Frontal cortex (tissue), 4 donors: Measurements from ENCODE around the gene RPS19BP1. TPM values are rescaled to one million over a fixed set of nuclear protein-coding genes. Genes with fewer than 3 reads are reported as not detected.
A peak's percentile ranks its signal among the peaks of the same experiment; 100 is the strongest.

Source experiments
- DNase-seq, 2 donors: peaks; one replicate each; pipeline ENCODE4 v3.0.0; 2012; ENCODE audit warnings: low spot score in 2 of 2
- FAIRE-seq: peaks from 2 replicates; lab custom pipeline; 2012; peaks lifted over from hg19 to GRCh38; lab: Jason Lieb, UNC
- total RNA-seq: library from RNA; depleted of rRNA; stranded (reverse); fragments of >200 nt; gene quantifications from one replicate; pipeline ENCODE4 v1.2.3, GENCODE V29; 2014
- donor health status: control.
- donor health status: control.
- donor health status: control.

RPS19BP1 gene
- total RNA-seq, 1 donor from 2014 or later: 19.6 TPM

DNA sequence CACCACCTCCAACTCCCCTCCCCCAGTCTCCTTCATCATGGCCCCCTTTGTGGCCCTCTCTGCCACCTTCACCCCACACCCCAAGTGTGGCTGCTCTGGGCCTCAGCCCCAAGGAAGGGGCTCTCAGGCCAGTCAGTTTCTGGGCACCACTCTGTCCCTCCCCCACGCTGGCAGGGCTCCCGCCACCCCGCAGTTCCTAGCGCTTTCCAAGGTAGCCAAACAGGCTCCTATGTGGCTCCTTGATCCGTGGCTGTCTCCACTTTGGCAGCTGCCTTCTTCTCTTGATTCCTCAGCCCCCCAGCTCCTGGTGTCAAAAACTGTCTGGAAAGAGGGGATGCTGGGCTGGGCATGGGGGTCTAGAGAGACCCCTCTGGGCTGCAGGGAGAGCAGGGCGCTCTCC, 27.6 kb upstream of the RPS19BP1 start:
- no peak for FAIRE-seq
- no peak for DNase-seq

DNA sequence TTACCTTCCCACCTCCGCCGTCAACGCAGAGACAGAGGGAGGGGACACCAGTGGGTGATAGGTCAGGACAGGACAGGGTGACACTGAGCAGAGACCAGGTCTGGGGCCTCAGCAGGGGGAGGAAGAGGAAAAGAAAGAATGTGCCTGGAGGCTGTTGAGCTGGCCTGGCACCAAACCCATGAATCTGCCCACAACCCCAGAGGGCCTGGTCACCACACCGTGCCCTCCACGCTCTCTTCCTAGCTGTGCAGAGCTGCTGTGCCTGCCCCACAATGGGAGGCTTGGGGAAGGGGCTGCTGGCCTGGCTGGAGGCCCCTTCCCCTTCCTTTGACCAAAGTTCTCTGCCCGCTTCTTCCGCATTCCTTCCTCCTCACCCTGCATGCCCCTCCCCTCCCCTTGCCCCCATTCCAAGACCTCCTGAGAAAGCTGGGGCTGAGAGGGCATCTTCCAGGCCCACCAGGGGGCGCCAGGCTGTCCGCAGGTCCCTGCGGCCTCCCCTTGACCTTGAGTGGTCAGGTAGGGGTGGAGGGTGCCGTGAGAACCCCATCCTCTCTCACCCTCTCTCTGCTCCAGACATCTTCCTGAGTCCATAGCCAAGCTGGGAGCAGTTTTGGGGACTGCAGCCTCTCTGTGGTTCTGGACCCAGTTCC, 27.0 kb upstream of the RPS19BP1 start:
- FAIRE-seq (no peak), DNase-seq (no peak)

DNA sequence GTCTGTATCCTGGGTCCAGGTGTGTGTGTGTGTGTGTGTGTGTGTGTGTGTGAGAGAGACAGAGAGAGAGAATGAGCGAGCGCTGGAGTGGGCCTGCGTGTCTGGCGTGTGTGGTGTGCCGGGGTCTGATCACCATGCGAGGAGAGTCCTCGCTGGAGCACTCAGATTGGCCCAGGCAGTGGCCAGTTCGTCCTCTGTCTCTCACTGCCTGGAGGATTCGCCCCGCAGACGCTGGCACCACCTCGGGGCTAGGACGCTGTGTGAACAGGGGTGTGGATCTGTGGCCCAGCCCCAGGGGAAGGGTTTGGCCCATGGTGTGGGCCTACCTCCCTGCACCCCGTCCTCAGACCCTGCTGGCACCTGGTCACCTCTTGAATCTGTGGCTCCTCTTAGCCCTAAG, 26.4 kb upstream of the RPS19BP1 start:
- DNase-seq: no peak

DNA sequence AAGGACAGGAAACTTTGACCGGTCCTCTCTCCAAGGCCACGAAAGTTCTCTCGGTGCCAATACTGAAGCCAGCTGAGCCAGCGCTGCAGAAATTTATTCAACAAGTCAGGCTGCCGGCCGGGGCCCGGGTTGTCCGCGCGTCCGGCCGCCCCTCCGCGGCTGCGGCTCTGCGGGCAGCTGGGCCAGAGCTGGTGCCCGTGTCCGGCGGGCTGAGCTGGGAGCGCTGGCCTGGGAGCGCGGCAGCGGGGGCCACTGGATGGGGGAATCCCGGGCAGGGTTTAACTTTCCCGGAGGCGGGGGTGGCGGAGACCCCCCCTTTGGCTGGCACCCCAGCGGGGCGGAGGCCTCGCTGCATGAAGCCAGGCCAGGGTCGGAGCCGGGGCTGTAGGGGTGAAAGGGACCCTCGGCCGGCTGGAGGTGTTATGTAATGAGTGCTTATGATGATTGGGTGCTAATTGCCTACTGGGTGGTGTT, 25.7 kb upstream of the RPS19BP1 start:
- DNase-seq: no peak
- no peak for FAIRE-seq

More for the DNA sequence above, 26.4 kb upstream of the RPS19BP1 start:
- no peak for FAIRE-seq

DNA sequence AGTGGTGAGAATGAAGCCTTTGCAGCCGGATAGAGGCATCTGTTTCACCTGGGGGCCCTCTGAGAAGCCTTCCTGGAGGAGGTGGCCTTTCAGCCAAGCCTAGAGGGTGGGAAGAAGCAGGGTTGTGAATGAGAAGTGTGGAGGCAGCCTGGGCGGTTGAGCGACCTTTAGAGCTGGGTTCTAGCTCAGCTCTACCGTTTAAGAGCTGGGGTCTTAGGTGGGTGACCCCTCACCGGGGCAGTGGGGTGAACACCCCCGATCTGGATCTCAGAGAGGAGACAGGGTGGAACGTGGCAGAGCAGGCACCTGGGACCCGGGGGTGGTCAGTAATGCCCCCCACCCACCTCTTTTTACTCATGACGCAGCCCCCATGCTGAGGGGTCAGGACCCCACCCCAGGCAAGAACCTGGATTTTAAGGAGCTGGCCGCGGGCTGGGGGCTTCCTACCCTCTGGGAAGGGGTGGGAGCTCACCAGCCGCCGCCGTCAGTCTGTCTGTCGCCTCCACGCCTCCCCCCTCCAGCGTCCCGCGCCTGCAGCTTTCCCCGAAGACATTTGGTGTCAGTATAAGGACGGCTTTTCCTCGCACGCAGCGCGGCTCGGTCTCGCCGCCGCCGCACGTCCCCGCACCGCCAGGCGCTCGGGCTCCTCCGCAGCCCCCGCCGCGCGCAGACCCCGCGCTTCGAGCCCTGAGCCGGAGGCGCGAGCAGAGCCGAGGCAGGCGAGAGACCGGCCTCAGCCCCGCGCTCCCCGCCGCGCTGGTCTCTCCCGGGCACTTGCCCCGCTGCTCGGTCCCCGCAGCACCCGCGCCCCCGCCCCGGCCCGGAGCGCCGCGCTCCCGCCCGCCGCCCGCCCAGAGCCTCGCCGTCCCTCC, 24.7 kb upstream of the RPS19BP1 start:
- FAIRE-seq (no peak), DNase-seq (peak; percentile 68 to 69)

DNA sequence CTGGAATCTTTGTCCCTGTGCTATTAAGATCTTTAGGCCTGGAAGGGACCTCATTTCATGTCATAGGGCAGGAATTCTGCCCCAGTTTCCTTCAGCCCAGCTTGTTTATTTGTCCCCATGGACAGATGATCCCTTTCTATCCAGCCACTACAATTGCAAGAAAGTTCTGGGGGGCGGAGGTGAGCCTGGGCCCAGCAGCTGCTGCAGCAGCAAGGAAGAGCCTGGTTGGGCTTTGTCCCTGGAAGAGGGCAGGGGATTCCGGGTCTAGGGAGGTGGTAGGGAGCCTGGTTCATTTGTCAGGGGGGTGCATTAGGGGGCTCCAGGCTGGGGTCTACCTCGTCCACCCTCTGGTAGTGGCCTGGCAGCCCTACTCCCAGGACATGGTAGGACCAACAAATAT, 21.6 kb upstream of the RPS19BP1 start:
- DNase-seq (no peak), FAIRE-seq (no peak)

DNA sequence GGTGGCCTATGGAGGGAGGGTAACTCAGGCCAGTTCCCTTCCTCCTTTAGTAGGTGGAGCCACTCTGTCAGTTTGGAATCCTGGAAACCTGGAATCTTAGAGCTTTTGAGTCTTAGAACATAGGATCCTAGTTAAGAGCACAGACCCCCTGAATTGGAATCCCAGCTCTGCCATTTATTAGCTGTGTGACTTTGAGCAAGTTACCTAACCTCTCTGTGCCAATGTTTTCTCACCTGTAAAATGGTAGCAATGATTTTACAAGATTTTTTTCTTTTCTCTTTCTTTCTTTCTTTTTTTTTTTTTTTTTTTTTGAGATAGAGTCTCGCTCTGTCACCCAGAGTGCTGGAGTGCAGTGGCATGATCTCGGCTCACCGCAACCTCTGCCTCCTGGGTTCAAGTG, 20.9 kb upstream of the RPS19BP1 start:
- FAIRE-seq (no peak), DNase-seq (no peak)

DNA sequence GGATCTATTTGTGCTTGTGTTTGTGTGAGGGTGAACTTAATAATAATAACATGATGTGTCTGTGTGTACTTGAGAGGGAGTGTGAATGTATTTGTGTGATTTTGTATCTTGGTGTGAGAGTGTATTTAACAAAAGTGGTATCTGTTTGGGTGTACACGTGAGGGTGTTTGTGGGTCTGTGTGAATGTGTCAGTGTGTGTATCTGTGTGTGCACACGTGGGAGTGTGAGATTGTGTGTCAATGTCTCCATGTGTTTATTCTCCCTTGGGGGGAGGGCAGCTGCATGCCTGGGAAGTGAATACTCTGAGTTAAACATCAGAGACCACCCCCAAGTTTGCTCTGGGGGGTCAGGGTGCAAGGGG, 15.0 kb upstream of the RPS19BP1 start:
- no peak for FAIRE-seq
- no peak for DNase-seq

DNA sequence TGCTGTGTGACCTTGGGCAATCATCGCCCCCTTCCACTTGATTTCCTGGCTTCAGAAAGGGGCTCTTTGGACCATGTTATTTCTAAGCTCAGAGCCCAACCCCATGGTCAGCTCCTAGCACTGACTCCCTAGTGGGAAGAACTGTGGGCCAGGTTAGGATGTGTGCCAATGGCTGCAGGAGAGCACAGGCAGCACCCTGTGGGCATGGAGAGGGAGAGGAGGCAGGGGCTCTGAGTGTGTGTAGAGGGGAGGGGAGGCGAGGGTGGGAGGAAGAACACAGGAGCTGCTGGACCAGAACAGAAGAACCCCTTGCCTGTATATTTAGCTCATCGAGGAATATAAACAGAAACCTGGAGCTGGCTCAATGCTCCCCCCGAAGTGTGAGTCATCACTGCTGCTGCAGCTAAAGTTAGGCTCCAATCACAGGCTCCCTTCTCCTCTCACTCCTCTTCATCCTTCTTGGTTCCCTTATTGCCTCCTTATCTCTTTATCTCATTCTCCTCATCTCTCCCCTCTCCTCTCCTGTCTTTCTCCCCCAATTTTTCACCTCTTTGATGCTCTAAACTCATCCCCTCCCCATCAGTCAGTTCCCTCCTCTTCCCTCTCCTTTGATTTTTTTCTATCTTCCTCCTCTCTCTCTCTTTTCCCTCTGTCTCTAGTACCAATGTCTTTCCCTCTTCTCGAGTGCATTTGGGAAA, 14.5 kb upstream of the RPS19BP1 start:
- no peak for FAIRE-seq

DNA sequence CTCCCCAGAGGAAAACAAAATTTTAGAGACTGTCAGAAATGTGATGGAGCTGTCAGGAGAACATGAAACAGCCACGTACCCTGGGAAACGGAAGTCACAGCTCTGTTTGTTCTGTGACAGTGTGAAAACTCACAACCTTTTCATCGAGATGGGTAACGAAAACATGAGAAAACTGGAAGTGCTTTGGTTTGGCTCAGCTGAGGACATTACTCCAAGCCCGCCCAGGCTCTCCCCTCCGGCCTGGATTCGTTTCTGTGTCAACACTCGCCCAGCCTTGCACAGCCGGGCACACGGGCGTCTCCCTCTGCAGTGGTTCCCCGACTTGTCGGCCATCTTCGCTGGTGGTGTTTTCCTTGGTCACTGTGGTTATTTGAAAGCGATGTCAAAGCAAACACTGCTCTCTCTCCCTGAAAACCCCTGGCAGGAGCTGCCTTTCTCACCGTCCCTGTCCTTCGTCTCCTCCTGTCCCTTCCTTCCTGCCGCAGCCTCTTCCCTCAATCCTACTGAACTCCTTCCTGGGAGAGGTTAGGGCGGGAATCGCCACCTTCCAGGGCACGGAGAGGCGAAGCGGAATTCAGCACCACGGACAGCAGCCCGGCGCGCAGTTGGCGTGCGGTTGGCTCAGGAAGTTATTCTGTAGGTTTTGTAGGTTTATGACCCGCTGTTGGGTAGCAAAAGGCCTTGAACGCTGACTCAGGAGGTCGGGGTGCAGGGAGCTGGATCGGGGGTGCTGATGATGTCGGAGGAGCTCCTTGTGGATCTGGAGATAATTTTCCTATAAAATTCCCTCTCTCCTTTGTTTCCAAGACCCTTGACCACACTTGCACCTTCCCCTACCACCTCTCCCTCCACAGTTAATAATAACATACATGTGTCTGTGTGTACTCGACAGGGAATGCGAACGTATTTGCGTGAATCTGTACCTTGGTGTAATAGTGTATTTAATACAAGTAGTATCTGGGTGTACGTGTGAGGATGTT, 13.1 kb upstream of the RPS19BP1 start:
- FAIRE-seq (no peak), DNase-seq (no peak)

More for the DNA sequence above, 14.5 kb upstream of the RPS19BP1 start:
- DNase-seq: no peak

DNA sequence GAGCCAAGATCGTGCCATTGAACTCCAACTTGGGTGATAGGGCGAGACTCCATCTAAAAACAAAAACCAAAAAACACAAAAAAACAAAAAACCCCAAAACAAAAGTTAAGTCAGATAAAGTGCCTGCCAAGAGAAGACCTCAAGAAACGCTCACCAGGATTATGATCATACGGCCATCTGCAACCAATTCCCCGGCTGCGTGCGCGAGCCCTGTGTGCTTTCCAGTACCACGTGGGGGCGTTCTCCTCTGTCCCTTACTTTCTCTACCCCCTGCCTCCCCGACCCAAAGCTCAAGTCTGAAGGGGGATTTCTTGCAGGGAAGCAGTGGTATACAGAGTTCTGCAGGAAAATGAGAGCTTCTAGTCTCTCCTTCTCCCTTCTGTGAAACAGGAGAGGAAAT, 10.5 kb upstream of the RPS19BP1 start:
- DNase-seq (no peak), FAIRE-seq (no peak)

DNA sequence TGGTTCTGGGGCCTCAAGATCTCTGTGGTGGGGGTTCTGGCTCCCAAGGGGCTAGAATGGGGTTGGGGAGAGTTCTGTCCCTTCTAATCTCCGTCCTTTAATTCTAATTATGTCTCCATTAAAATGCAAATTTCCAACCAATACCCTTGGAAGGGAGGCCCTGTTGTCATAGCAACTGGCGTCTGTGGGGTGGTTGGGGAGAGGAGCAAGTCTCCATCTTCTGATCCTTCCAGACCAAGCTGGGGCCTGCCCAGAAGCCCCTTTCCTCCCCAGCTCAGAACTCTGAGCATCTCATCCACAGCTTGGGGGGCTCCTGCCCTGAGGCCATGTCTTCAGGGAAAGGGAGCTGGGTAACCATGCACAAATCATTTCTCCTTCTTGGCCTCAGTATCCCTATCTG, 5.4 kb upstream of the RPS19BP1 start:
- no peak for FAIRE-seq
- DNase-seq: no peak

DNA sequence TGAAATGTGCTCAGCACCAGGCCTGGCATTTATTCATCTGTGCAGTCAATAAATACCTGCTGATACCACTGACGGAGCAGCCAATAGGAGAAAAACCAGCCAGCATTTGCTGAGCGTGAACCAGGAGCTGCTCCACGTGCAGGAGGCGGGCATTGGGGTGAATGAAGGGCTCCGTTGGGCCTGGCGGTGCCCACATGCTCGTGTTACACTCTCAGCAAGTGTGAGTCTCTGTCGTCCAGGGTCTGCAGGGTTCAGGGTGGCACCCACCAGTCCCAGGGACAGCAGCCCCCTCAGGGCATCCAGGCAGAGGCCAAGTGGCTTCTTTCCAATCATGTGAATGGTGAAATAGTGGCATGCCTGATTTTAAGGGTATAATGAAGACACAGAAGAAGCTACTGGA, 4.2 kb upstream of the RPS19BP1 start:
- DNase-seq: no peak
- FAIRE-seq: no peak

DNA sequence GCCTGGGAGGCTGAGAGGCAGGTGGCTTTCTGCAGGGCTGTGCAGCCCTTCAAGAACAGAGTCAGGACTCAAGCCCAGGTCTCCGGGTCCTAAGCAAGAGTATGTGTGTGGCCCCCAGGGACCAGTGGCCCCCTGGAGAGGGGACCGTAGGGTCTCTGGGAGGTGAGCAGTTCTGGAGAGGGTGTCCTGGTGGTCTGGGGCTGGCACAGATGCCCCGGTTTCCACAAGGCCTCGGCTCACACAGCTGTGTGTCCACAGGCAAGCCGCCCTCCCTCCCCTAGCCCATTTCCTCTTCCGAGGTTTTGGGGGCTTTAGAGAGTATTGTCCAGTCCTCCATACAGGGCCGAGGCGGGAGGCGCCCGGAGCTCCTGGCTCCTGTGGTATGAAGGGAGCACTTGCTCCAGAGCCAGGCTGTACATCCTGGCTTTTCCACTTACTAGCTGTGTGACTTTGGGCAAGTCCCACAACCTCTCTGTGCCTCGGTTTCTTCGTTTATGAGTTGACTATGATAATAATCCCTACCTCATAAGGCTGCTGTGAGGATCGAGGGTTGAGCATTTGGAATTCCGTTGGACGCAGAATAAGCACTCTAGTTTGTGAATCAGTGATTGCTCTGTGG, 3.4 kb upstream of the RPS19BP1 start:
- FAIRE-seq: no peak
- DNase-seq: no peak

DNA sequence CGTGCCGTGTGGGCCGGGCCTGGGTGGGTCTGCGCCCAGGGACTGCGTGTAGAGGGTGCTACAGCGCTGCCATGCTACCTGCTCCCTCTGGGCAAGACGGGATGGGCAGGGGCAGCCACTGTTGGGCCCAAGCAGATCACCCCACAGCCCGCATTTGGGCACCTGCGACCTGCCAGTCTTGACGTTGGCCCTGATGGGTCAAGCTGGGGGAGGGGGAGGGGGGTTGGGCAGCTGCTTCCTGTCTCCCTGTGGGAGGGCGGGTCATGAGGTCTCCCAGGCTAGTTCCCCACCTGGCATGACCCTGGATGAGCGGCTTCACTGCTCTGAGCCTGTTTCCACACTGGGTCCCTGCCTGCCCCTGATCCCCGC, 2.8 kb upstream of the RPS19BP1 start:
- FAIRE-seq: no peak
- DNase-seq: no peak

DNA sequence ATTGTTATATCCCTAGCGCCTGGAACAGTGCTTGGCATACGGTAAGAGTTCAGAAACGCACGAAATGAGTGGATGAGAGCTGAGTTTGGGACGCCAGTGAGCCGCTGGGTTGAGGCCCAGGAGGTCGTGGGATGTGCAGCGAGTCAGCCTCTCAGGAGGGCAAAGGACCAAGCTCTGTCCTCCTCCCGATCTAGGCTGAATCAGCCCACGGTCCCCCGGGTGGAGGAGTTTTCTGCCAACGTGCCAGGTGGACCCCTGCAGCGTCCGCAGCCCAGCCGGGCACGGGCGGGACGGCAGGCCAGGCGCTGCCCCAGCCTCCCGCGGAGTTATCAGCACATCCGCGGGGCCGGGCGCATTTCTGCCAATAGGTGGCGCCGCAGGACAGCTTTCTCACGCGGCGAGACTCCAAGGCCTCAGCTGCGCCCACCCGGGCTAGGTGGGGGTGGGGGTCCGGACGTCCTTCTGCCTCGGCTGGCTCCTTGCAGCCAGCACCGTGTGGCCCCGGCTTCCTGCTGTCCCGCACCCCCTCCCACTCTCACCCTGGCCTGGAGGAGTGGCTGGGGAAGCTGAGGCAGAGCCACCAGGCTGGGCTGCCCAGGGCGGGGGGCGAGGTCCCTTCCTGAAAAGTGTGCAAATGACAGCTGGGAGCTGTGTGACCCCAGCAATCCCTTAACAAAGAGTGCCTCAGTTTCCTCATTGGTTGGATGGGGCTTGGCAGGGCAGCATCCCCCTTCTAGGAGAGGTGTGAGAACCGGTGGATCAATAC, 2.2 kb upstream of the RPS19BP1 start:
- FAIRE-seq (no peak), DNase-seq (peak; percentile 80 to 86)

DNA sequence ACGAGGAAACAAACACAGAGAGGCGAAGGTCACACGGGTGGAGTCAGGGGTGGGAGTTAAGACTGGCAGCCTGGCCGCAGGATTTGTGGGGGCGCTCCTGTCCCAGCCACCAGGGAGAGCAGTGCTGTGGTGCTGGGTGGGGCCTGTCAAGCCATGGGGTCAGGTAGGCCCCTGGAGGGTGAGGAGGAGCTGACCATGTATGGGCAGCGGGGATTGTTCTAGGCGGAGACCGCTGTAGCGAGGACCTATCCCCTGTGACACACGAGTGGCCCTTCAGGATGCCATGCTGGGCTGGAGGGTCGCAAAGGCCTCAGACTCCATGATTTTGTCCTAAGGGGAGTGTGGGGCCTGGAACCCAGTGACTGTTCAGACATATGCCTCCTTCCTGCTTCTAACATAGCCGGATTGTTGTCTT, 1.6 kb upstream of the RPS19BP1 start:
- no peak for DNase-seq
- no peak for FAIRE-seq

DNA sequence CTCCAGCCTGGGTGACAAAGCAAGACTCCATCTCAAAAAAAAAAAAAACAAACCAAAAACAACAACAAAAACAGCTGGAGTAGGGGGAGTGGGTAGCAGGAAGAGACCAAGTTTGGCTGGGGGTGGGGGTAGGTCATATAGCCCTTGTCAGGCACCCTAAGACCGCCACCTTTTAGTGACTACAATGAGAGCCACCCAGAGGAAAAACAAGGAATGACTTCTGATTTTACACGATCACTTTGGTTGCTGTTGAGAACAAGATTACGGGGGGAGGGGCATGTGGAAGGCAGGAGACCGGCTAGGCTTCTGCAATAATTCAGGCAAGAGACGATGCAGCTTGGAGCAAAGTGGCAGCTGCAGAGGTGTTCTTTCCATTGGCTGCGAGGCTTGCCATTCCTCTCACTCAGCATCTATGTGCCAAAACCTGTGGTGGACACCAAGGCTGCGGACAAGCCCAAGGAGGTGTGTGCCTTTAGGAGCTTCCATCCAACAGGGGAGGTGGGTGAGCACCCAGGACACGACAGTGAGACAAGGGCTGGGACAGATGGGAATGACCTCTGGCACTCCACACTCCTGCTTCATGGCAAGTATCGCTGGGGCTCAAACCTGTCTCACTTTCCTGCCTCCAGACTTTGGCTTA, 1.7 kb downstream of the RPS19BP1 start:
- FAIRE-seq (no peak), DNase-seq (no peak)
